ENCODE measurements around the gene OVOL1. TPM values are rescaled to one million over a fixed set of nuclear protein-coding genes. Genes with fewer than 3 reads are reported as not detected.

Gene OVOL1
- total RNA-seq, 2 experiments from 2014 or later = not detected

DNA sequence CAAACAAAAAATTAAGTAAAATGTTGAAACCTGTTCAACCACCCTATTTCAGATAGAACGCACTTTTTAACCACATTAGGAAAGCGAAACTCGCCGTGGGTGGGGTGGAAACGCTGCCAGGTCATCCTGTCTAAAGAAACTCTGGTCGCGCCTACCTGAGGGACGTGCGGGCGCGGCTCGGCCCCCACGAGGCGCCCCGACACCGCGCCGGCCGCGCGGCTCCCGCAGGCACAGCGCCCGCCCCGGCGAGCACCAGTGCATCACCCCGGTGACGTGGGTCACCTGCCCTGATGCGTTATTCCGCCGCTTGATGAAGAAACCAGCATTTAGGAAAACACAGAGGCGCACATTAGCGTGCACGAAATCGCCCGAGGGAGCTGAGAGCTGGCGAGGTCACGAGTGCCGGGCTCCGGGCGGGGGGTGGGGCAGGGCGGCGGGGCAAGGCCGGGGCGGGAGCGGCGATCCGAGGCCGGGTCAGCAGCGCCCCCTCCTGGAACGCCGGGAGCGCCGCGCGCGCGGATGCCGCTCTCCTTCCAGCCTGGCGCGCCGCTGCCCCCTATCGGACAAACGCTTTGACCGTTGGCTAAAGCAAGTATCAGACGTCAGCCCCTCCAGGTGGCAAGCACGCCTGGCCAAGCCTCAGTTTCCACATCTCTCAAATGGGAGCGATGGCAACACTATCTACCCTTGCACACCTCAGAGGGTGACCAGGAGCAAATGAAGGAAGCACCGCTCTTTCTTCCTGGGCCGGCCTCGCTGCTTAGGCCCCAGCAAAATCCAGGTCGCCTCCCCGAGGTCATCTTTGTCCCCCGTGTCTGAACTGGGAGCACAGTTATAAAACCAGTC is 31.2 kb downstream of the OVOL1 start:
- TF ChIP-seq EZH2phosphoT487 (IDR thresholded peaks at IDR 0.05; ENCODE audit: borderline replicate concordance, low read depth, low read length) = no peak
- TF ChIP-seq, protein P1, sequence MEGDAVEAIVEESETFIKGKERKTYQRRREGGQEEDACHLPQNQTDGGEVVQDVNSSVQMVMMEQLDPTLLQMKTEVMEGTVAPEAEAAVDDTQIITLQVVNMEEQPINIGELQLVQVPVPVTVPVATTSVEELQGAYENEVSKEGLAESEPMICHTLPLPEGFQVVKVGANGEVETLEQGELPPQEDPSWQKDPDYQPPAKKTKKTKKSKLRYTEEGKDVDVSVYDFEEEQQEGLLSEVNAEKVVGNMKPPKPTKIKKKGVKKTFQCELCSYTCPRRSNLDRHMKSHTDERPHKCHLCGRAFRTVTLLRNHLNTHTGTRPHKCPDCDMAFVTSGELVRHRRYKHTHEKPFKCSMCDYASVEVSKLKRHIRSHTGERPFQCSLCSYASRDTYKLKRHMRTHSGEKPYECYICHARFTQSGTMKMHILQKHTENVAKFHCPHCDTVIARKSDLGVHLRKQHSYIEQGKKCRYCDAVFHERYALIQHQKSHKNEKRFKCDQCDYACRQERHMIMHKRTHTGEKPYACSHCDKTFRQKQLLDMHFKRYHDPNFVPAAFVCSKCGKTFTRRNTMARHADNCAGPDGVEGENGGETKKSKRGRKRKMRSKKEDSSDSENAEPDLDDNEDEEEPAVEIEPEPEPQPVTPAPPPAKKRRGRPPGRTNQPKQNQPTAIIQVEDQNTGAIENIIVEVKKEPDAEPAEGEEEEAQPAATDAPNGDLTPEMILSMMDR (conservative IDR thresholded peaks at IDR 0.05; ENCODE audit: low read length) = peak; percentile 95
- H3K4me1 ChIP-seq (ENCODE audit: insufficient read depth, low read length, poor library complexity, severe bottlenecking) = peaks cover 5% of the 10 kb centered on the region
- H3K79me2 ChIP-seq (ENCODE audit: insufficient read depth, low read depth, low read length) = no peaks in the 10 kb centered on the region
- peak overlapping the region; percentile 83 for H2AFZ ChIP-seq (ENCODE audit: low read length)
- H3K36me3 ChIP-seq (ENCODE audit: insufficient read depth, low read length) = no peaks in the 10 kb centered on the region
- peak overlapping the region; percentile 67 for H3K4me3 ChIP-seq (ENCODE audit: low read depth, low read length, poor library complexity, severe bottlenecking)
- peak overlapping the region; percentile 78 for H3K4me2 ChIP-seq (ENCODE audit: low read length)
- ChIA-PET CTCF (ENCODE audit: unreplicated experiment) (interaction anchor here (0.6 to 1.1 kb wide), 4 partner anchors 16 to 106 kb away, joined by 3 to 6 read pairs (median 4); partner anchors contain the start of gene KAT5), POLR2A (interaction anchor here (0.7 to 1.5 kb wide), 5 partner anchors 10 to 471 kb away, joined by 3 to 6 read pairs (median 4); partner anchors contain the start of genes KAT5, MUS81 and YIF1A)
- DNase-seq (ENCODE audit: low spot score) = peak; percentile 91
- intact Hi-C loops (cut with micrococcal nuclease; ENCODE audit: unreplicated experiment) = loop anchor here (1.0 to 5.0 kb wide), 4 partner anchors 38 to 169 kb away; partner anchors contain the start of gene AP5B1
- H3K9me3 ChIP-seq (ENCODE audit: low read length) = no peaks in the 10 kb centered on the region
- BruUV-seq (replicated peaks) = no TSS peak
- no peaks in the 10 kb centered on the region for H3K9me2 ChIP-seq (ENCODE audit: insufficient read depth, low read length)
- no peaks in the 10 kb centered on the region for H4K20me1 ChIP-seq (ENCODE audit: insufficient read depth, low read length)
- H3K27ac ChIP-seq (ENCODE audit: low read depth, low read length, poor library complexity, severe bottlenecking) = no peak overlapping the region

DNA sequence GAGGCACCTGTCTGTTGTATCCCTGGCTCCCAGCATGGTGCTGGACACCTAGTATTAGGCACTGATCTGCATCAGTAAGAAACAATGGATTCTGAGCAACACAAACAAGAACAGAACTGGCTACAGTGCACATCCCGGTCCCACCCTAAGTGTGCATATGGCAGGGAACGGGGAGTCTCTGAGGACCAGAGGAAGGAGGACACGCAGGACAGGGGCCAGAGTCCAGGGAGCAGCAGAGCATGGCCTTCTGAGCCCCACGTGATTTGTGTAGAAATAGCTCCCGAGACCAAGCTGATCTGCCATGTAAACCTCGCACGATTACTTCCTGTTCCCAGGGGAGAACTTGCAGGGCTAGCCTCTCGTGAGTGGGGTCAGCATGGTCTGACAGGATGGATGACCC is 34.2 kb downstream of the OVOL1 start:
- H4K20me1 ChIP-seq (ENCODE audit: insufficient read depth, low read length) = no peaks in the 10 kb centered on the region
- H3K36me3 ChIP-seq (ENCODE audit: insufficient read depth, low read length) = no peaks in the 10 kb centered on the region
- ChIA-PET POLR2A (interaction anchor here (0.7 kb wide), 1 partner anchor 208 kb away, joined by 5 read pairs; no protein-coding TSS in a partner anchor), CTCF (ENCODE audit: unreplicated experiment) (interaction anchor here (0.5 kb wide), 1 partner anchor 255 kb away, joined by 3 read pairs; no protein-coding TSS in a partner anchor)
- H2AFZ ChIP-seq (ENCODE audit: low read length) = no peak overlapping the region
- H3K4me3 ChIP-seq (ENCODE audit: low read depth, low read length, poor library complexity, severe bottlenecking) = no peak overlapping the region
- H3K9me2 ChIP-seq (ENCODE audit: insufficient read depth, low read length) = no peaks in the 10 kb centered on the region
- BruUV-seq (replicated peaks) = no TSS peak
- H3K4me1 ChIP-seq (ENCODE audit: insufficient read depth, low read length, poor library complexity, severe bottlenecking) = peaks cover 5% of the 10 kb centered on the region
- no peak for TF ChIP-seq EZH2phosphoT487 (IDR thresholded peaks at IDR 0.05; ENCODE audit: borderline replicate concordance, low read depth, low read length)
- TF ChIP-seq, protein P1 (conservative IDR thresholded peaks at IDR 0.05; ENCODE audit: low read length) = no peak
- no peak overlapping the region for H3K27ac ChIP-seq (ENCODE audit: low read depth, low read length, poor library complexity, severe bottlenecking)
- intact Hi-C loops (cut with micrococcal nuclease; ENCODE audit: unreplicated experiment) = no loop called here
- no peak overlapping the region for H3K4me2 ChIP-seq (ENCODE audit: low read length)
- no peak for DNase-seq (ENCODE audit: low spot score)
- H3K9me3 ChIP-seq (ENCODE audit: low read length) = no peaks in the 10 kb centered on the region
- H3K79me2 ChIP-seq (ENCODE audit: insufficient read depth, low read depth, low read length) = no peaks in the 10 kb centered on the region

Data from OCI-LY7 (cell line).